ENCODE results near the gene GDAP1L1.
A peak's percentile ranks its signal among the peaks of the same experiment; 100 is the strongest.
"Not testable (repeated sequence)": the region's sequence is repeated elsewhere in the genome, so short reads cannot be mapped to it uniquely, and the experiment has no call there.

GDAP1L1 gene

GRCh38 chr20:44302026-44302669, 55.0 kb downstream of the GDAP1L1 start:
- DNase-seq (ENCODE audit: low spot score): no peak

GRCh38 chr20:44302736-44303135, 55.6 kb downstream of the GDAP1L1 start:
- DNase-seq (ENCODE audit: low spot score): no peak

- no peak for DNase-seq (ENCODE audit: low spot score)
These were observed 57.3 kb downstream of the GDAP1L1 start for GRCh38 chr20:44304383-44304782.

GRCh38 chr20:44306927-44307326, 59.8 kb downstream of the GDAP1L1 start:
- no peak for DNase-seq (ENCODE audit: low spot score)

- no peak for DNase-seq (ENCODE audit: low spot score)
These were observed 62.9 kb downstream of the GDAP1L1 start for GRCh38 chr20:44309763-44310663.

- DNase-seq (ENCODE audit: low spot score): peak; percentile 99
These were observed 63.8 kb downstream of the GDAP1L1 start, which contains the start of gene FITM2 for GRCh38 chr20:44310664-44311639. Gene FITM2, minus strand, starts transcription at chr20:44311202. Its CDS starts 54 bp downstream, at chr20:44311148.

- no peak for DNase-seq (ENCODE audit: low spot score)
These were observed 67.8 kb downstream of the GDAP1L1 start for GRCh38 chr20:44314870-44315269.

- DNase-seq (ENCODE audit: low spot score): no peak
These were observed 72.8 kb downstream of the GDAP1L1 start for GRCh38 chr20:44319839-44320422.

- no peak for DNase-seq (ENCODE audit: low spot score)
These were observed 77.2 kb downstream of the GDAP1L1 start for GRCh38 chr20:44324343-44324742.

GRCh38 chr20:44326391-44327159, 79.5 kb downstream of the GDAP1L1 start:
- DNase-seq (ENCODE audit: low spot score): no peak

GRCh38 chr20:44327748-44328147, 80.6 kb downstream of the GDAP1L1 start:
- not testable (repeated sequence) for DNase-seq (ENCODE audit: low spot score)

GRCh38 chr20:44328428-44328827, 81.3 kb downstream of the GDAP1L1 start:
- DNase-seq (ENCODE audit: low spot score): no peak
